Measurements from ENCODE around the gene SPP1. TPM values are rescaled to one million over a fixed set of nuclear protein-coding genes. Genes with fewer than 3 reads are reported as not detected.

SPP1 gene
- total and polyA plus RNA-seq, 9 of the 15 experiments (the other 6 are each of a cell fraction or from before 2014, with no cell fraction given): 0.10 to 0.64 TPM; not detected in 7

DNA sequence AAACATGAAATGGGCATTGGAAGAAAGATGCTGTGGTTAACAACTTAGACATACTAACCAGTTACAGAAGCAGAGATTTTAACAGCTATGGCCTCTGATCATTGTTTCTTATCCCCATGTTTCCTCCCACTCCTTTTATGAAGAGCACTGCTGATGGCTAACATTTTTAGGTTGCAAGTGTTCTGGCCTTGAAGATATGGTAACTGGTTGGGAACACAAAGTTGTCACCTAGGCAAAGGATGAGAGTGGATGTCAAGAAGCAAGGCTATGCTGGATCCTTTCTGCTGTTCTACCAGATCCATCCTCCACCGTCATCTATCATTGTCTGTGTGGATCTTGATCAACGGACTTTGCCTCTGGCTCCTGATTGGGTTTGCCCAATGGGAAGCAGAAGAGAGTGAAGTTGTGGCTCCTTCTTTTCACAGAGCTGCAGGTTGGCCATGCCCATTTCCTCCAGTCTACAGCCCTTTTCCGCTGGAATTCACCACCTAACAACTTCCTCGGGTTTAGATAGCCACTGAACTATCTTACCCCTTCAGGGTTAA lies 48.9 kb upstream of the SPP1 start:
- ATAC-seq: no peak
- FAIRE-seq: no peak
- Histone ChIP-seq H3K9me3 (replicated peaks; ENCODE audit: control insufficient read depth, insufficient read depth, low read depth, low read length) (no peaks in the 10 kb centered on the region), H3K36me3 (ENCODE audit: control insufficient read depth, insufficient read depth, low read length) (no peaks in the 10 kb centered on the region), H3K79me2 (ENCODE audit: control insufficient read depth, insufficient read depth, low read length) (no peaks in the 10 kb centered on the region), H3K27ac (ENCODE audit: extremely low read depth, low read depth, low read length) (no peak overlapping the region), H3K9me1 (ENCODE audit: control insufficient read depth, insufficient read depth, low read length) (no peaks in the 10 kb centered on the region), H3K4me1 (replicated peaks in 1 of 2; ENCODE audit: control insufficient read depth in 2 of 2, insufficient read depth in 2 of 2, low read length in 2 of 2) (no peaks in the 10 kb centered on the region), H3K4me2 (ENCODE audit: insufficient read depth, low read length) (no peak overlapping the region), H3K27me3 (ENCODE audit: control insufficient read depth in 2 of 2, insufficient read depth in 2 of 2, low read length in 2 of 2) (no peaks in the 10 kb centered on the region), H4K20me1 (replicated peaks; ENCODE audit: control insufficient read depth, insufficient read depth, low read length) (no peaks in the 10 kb centered on the region), H3K9ac (ENCODE audit: insufficient read depth in 1 of 2, low read depth in 2 of 2, low read length in 2 of 2) (no peak overlapping the region), H3K4me3 (no peak overlapping the region), H2AFZ (ENCODE audit: low read depth, low read length) (no peak overlapping the region)
- in situ Hi-C loops (cut with MboI) (no loop called here), intact Hi-C loops (cut with micrococcal nuclease) (loop anchor here (1.0 kb wide), 1 partner anchor 11 kb away; no protein-coding TSS in a partner anchor)
- BruUV-seq (replicated peaks): no TSS peak
- 0% methylated on average over 4 of the region's 4 CpGs for WGBS (ENCODE audit: insufficient coverage, low coverage, missing lambda C conversion rate)
- no peak for DNase-seq (ENCODE audit: extremely low read depth in 1 of 4, low spot score in 3 of 4)
- ChIA-PET CTCF (ENCODE audit: low intra/inter-chr PET ratio) (no interaction called here), POLR2A (no interaction called here)
- TF ChIP-seq PHB (CRISPR knock-in tag; IDR thresholded peaks at IDR 0.05) (no peak), KDM2B (CRISPR knock-in tag; IDR thresholded peaks at IDR 0.05) (no peak), NR1H2 (CRISPR knock-in tag; IDR thresholded peaks at IDR 0.05) (no peak)
- TF ChIP-seq, protein P1, sequence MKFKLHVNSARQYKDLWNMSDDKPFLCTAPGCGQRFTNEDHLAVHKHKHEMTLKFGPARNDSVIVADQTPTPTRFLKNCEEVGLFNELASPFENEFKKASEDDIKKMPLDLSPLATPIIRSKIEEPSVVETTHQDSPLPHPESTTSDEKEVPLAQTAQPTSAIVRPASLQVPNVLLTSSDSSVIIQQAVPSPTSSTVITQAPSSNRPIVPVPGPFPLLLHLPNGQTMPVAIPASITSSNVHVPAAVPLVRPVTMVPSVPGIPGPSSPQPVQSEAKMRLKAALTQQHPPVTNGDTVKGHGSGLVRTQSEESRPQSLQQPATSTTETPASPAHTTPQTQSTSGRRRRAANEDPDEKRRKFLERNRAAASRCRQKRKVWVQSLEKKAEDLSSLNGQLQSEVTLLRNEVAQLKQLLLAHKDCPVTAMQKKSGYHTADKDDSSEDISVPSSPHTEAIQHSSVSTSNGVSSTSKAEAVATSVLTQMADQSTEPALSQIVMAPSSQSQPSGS (CRISPR knock-in tag; IDR thresholded peaks at IDR 0.05): no peak

DNA sequence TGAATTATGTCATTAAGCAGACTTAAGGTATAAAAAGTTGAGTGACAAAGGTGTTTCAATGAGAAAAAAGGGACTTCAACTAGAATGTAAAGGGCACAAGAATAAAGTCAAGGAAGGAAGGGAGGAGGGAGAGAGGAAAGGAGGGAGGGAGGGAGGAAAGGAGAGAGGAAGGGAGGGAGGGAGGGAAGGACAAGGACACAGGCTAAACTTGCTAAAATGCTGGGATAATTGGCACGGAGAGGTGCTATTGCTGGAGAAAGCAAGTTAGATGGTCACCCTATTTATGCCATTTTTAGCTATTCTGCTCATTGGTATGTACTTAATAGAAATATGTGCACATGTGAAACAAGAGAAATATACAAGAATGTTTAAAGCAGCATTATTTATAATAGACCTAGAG lies 44.9 kb upstream of the SPP1 start:
- intact Hi-C loops (cut with micrococcal nuclease): no loop called here
- CTCF ChIA-PET (ENCODE audit: low intra/inter-chr PET ratio): no interaction called here
- POLR2A ChIA-PET: no interaction called here
- TF ChIP-seq FOXJ3 (CRISPR knock-in tag; IDR thresholded peaks at IDR 0.05) (no peak), ZNF408 (CRISPR knock-in tag; IDR thresholded peaks at IDR 0.05; ENCODE audit: low read depth) (no peak), ZNF212 (CRISPR knock-in tag; IDR thresholded peaks at IDR 0.05) (no peak), ZNF589 (CRISPR knock-in tag; IDR thresholded peaks at IDR 0.05; ENCODE audit: low read depth) (no peak), JUND (IDR thresholded peaks at IDR 0.05; ENCODE audit: borderline replicate concordance, low read depth, low read length) (no peak), JUND (tag; IDR thresholded peaks at IDR 0.05; ENCODE audit: borderline replicate concordance, low read depth, low read length) (no peak), PRPF4 (IDR thresholded peaks at IDR 0.05; ENCODE audit: insufficient read depth, low read depth, low read length, poor library complexity, severe bottlenecking) (no peak)
- TF ChIP-seq, protein P2, sequence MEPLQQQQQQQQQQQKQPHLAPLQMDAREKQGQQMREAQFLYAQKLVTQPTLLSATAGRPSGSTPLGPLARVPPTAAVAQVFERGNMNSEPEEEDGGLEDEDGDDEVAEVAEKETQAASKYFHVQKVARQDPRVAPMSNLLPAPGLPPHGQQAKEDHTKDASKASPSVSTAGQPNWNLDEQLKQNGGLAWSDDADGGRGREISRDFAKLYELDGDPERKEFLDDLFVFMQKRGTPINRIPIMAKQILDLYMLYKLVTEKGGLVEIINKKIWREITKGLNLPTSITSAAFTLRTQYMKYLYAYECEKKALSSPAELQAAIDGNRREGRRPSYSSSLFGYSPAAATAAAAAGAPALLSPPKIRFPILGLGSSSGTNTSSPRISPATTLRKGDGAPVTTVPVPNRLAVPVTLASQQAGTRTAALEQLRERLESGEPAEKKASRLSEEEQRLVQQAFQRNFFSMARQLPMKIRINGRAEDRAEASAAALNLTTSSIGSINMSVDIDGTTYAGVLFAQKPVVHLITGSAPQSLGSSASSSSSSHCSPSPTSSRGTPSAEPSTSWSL (CRISPR knock-in tag; IDR thresholded peaks at IDR 0.05; ENCODE audit: borderline replicate concordance): no peak

More for the DNA sequence above, 44.9 kb upstream of the SPP1 start:
- no peak overlapping the region for H3K4me2 ChIP-seq (ENCODE audit: insufficient read depth, low read length)
- 0% methylated on average over 1 of the region's 1 CpG for WGBS (ENCODE audit: insufficient coverage, low coverage, missing lambda C conversion rate)
- no peak overlapping the region for H3K4me3 ChIP-seq
- no peaks in the 10 kb centered on the region for H3K79me2 ChIP-seq (ENCODE audit: control insufficient read depth, insufficient read depth, low read length)
- no peak overlapping the region for H3K9ac ChIP-seq (ENCODE audit: insufficient read depth in 1 of 2, low read depth in 2 of 2, low read length in 2 of 2)
- no peak for ATAC-seq
- in situ Hi-C loops (cut with MboI): no loop called here
- H3K4me1 ChIP-seq (replicated peaks in 1 of 2; ENCODE audit: control insufficient read depth in 2 of 2, insufficient read depth in 2 of 2, low read length in 2 of 2): no peaks in the 10 kb centered on the region
- H3K9me3 ChIP-seq (replicated peaks; ENCODE audit: control insufficient read depth, insufficient read depth, low read depth, low read length): no peaks in the 10 kb centered on the region; the same call in 1 of the 2 replicates
- H3K27ac ChIP-seq (ENCODE audit: extremely low read depth, low read depth, low read length): no peak overlapping the region
- no peaks in the 10 kb centered on the region for H4K20me1 ChIP-seq (replicated peaks; ENCODE audit: control insufficient read depth, insufficient read depth, low read length)
- DNase-seq (ENCODE audit: extremely low read depth in 1 of 4, low spot score in 3 of 4): no peak
- no TSS peak for BruUV-seq (replicated peaks)
- no peaks in the 10 kb centered on the region for H3K36me3 ChIP-seq (ENCODE audit: control insufficient read depth, insufficient read depth, low read length)
- H3K27me3 ChIP-seq (ENCODE audit: control insufficient read depth in 2 of 2, insufficient read depth in 2 of 2, low read length in 2 of 2): no peaks in the 10 kb centered on the region
- no peaks in the 10 kb centered on the region for H3K9me1 ChIP-seq (ENCODE audit: control insufficient read depth, insufficient read depth, low read length)
- FAIRE-seq: no peak
- H2AFZ ChIP-seq (ENCODE audit: low read depth, low read length): no peak overlapping the region

Data from K562 (cell line).